22Rv1 (cell line): ENCODE measurements around the gene CENPV.

Experiments
- ZFX ChIP-seq: fragments of 450-650 bp; IDR thresholded peaks from 2 replicates; pipeline ENCODE4 v1.6.1; 2017; ENCODE audit warnings: antibody characterized with exemption, borderline replicate concordance
- TF ChIP-seq, protein P1 (sequence below): fragments of 450-650 bp; IDR thresholded peaks from 2 replicates; pipeline ENCODE4 v1.5.1; 2017; ENCODE audit warnings: mild to moderate bottlenecking

DNA sequence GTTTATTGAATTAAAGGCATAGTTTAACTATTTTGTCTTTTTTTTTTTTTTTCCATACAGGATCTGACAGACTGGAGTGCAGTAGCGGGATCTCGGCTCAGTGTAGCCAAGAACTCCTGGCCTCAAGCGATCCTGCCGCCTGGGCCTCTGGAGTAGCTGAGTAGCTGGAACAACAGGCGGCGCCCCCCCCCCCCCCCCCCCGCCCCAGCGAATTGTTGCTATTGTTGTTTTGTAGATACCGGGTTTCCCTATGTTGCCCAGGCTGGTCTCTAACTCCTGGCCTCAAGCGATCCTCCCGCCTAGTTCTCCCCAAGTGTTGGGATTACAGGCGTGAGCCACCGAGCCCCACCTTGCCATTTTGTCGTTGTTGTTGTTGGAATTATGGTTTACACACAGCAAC is 1.3 kb upstream of the CENPV start:
- TF ChIP-seq, protein P1, sequence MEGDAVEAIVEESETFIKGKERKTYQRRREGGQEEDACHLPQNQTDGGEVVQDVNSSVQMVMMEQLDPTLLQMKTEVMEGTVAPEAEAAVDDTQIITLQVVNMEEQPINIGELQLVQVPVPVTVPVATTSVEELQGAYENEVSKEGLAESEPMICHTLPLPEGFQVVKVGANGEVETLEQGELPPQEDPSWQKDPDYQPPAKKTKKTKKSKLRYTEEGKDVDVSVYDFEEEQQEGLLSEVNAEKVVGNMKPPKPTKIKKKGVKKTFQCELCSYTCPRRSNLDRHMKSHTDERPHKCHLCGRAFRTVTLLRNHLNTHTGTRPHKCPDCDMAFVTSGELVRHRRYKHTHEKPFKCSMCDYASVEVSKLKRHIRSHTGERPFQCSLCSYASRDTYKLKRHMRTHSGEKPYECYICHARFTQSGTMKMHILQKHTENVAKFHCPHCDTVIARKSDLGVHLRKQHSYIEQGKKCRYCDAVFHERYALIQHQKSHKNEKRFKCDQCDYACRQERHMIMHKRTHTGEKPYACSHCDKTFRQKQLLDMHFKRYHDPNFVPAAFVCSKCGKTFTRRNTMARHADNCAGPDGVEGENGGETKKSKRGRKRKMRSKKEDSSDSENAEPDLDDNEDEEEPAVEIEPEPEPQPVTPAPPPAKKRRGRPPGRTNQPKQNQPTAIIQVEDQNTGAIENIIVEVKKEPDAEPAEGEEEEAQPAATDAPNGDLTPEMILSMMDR, result no peak
- no peak for TF ChIP-seq ZFX
